Activated CD4-positive, alpha-beta T cell treated with anti-CD3 and anti-CD28 coated beads, Interleukin-2, amount 50 U/mL, for 48 hours (primary cell): ENCODE measurements around the gene CES3.

ENCODE experiments used
- DNase-seq, 2 experiments: peaks; one replicate each; pipeline ENCODE4 v3.0.0-alpha.2; 2020

CES3 gene

GRCh38 chr16:66961065-66961744 is at the start of gene CES3:
CES3 (plus strand) TSS chr16:66961266; CDS start chr16:66961308, 42 bp downstream.
- peak; percentile 75 to 81 for DNase-seq

- no peak for DNase-seq
These were observed 49.3 kb upstream of the CES3 start for GRCh38 chr16:66911801-66912200.

- DNase-seq, result no peak
These were observed 48.0 kb upstream of the CES3 start for GRCh38 chr16:66913081-66913480.

- no peak for DNase-seq
These were observed 47.4 kb upstream of the CES3 start for GRCh38 chr16:66913711-66914110.

GRCh38 chr16:66914541-66914940 is 46.5 kb upstream of the CES3 start:
- DNase-seq, result no peak

GRCh38 chr16:66915041-66915440 is 46.0 kb upstream of the CES3 start:
- no peak for DNase-seq

- no peak for DNase-seq
These were observed 44.5 kb upstream of the CES3 start for GRCh38 chr16:66916518-66916917.

GRCh38 chr16:66917741-66918140 is 43.3 kb upstream of the CES3 start:
- DNase-seq, result no peak

- no peak for DNase-seq
These were observed 42.7 kb upstream of the CES3 start for GRCh38 chr16:66918355-66918754.

GRCh38 chr16:66918803-66919568 is 42.1 kb upstream of the CES3 start, which contains the start of gene CDH16:
CDH16 (minus strand) TSS chr16:66918885; CDS start chr16:66918065, 820 bp downstream.
- no peak for DNase-seq

GRCh38 chr16:66919569-66920298 is 41.3 kb upstream of the CES3 start:
- DNase-seq, result no peak

GRCh38 chr16:66920299-66920590 is 40.8 kb upstream of the CES3 start:
- no peak for DNase-seq

GRCh38 chr16:66920924-66921680 is 40.0 kb upstream of the CES3 start:
- DNase-seq, result no peak

GRCh38 chr16:66921729-66922450 is 39.2 kb upstream of the CES3 start:
- DNase-seq, result no peak

- DNase-seq, result no peak
These were observed 37.8 kb upstream of the CES3 start for GRCh38 chr16:66923247-66923731.

GRCh38 chr16:66923866-66924265 is 37.2 kb upstream of the CES3 start:
- no peak for DNase-seq

- peak; percentile 47 to 53 for DNase-seq
These were observed 36.3 kb upstream of the CES3 start for GRCh38 chr16:66924527-66925321.

- no peak for DNase-seq
These were observed 35.7 kb upstream of the CES3 start, which contains the start of gene RRAD for GRCh38 chr16:66925322-66925840. RRAD (minus strand) TSS chr16:66925535; CDS start chr16:66925179, 356 bp downstream.

GRCh38 chr16:66926171-66926947 is 34.7 kb upstream of the CES3 start:
- no peak for DNase-seq

GRCh38 chr16:66926961-66927436 is 34.1 kb upstream of the CES3 start:
- no peak for DNase-seq
